ENCODE data around the gene RPS4Y1. TPM values are rescaled to one million over a fixed set of nuclear protein-coding genes. Genes with fewer than 3 reads are reported as not detected.
"Not testable (repeated sequence)": the region's sequence is repeated elsewhere in the genome, so short reads cannot be mapped to it uniquely, and the experiment has no call there.

Gene RPS4Y1
- not detected for total RNA-seq

DNA sequence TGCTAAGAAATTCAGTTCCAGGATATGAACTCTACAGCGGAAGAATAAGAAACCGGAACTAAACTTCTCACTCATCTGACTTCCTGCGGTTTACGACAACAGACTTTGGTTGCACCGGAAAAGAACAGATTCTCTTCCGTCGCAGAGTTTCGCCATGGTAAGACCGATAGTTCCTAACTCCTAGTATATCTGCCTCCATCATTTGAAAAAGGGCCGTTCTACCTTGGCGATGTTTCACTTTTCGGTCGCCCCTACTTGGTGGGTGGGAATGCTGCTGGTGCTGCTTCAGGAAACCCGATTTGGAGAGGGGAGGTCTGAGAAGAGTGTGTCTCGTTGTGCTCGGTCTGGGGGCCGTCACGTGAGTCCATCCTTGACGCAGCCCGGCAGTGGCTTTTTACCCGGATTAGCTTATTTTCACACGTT lies at the start of gene RPS4Y1:
Gene RPS4Y1, plus strand, starts transcription at position 132 of the 423 bp plus-strand sequence. Its CDS starts 23 bp downstream, at position 155.
- no peak for TF ChIP-seq CTCF (IDR thresholded peaks at IDR 0.05)
- no peak for DNase-seq (ENCODE audit: low spot score in 2 of 2)
- H3K36me3 ChIP-seq: no peaks in the 10 kb centered on the region
- H3K4me3 ChIP-seq: no peak within 1 kb of the TSS
- intact Hi-C loops (cut with DNase I): no loop called here
- no peak within 1 kb of the TSS for H3K27ac ChIP-seq
- no peaks in the 10 kb centered on the region for H3K4me1 ChIP-seq
- H3K9me3 ChIP-seq: no peaks in the 10 kb centered on the region
- H3K27me3 ChIP-seq: no peaks in the 10 kb centered on the region

DNA sequence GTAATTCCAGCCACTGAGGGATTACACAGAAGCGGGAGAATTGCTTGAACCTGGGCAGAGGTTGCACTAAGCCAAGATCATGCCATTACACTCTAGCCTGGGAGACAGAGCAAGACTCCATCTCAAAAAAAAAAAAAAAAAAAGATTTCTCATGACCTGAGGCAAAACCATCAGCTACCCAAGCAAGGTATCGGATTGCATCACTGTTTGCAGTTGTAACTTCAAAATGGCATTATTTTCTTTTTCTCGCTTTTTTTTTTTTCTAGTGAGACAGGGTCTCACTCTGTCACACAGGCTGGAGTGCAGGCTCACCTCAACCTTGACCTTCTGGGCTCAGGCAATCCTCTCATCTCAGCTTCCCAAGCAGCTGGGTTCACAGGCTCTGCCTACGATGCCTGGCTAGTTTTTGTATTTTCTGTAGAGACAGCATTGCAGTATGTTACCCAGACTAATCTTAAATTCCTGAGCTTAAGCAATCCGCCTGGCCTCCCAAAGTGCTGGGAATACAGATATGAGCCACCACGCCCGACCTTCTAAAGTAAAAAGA lies 44.4 kb upstream of the RPS4Y1 start:
- Histone ChIP-seq H3K9me3 (no peaks in the 10 kb centered on the region), H3K27ac (no peak overlapping the region), H3K4me3 (no peak overlapping the region), H3K27me3 (no peaks in the 10 kb centered on the region), H3K4me1 (no peaks in the 10 kb centered on the region), H3K36me3 (no peaks in the 10 kb centered on the region)
- no peak for DNase-seq (ENCODE audit: low spot score in 2 of 2)
- TF ChIP-seq CTCF (IDR thresholded peaks at IDR 0.05): no peak
- intact Hi-C loops (cut with DNase I): no loop called here

DNA sequence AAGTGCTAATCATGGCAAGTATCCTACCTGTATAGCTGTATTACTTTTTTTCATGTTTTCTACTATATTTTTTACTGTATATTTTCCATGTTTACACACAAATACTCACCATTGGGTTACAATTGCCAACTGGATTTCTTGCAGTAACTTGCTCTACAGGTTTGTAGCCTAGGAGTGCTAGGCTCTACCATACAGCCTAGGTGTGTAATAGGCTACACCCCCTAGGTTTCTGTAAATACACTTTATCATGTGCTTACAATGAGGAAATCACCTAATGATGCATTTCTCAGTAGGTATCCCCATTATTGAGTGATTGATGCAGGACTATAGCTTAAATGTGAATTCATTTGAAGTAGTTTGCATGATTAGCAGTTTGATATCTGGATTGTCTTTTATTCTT lies 43.4 kb upstream of the RPS4Y1 start:
- Histone ChIP-seq H3K27me3 (no peaks in the 10 kb centered on the region), H3K4me3 (no peak overlapping the region), H3K9me3 (no peaks in the 10 kb centered on the region), H3K4me1 (no peaks in the 10 kb centered on the region), H3K36me3 (no peaks in the 10 kb centered on the region), H3K27ac (no peak overlapping the region)
- intact Hi-C loops (cut with DNase I): no loop called here
- no peak for TF ChIP-seq CTCF (IDR thresholded peaks at IDR 0.05)
- DNase-seq (ENCODE audit: low spot score in 2 of 2): no peak

- H3K36me3 ChIP-seq: no peaks in the 10 kb centered on the region
- no peak for DNase-seq (ENCODE audit: low spot score in 2 of 2)
- intact Hi-C loops (cut with DNase I): no loop called here
These were observed 41.2 kb upstream of the RPS4Y1 start for GRCh38 chrY:2800246-2800645.

GRCh38 chrY:2817146-2817896 lies 24.1 kb upstream of the RPS4Y1 start:
- H3K27ac ChIP-seq; H3K4me1 ChIP-seq; H3K4me3 ChIP-seq; H3K36me3 ChIP-seq; H3K27me3 ChIP-seq; intact Hi-C loops (cut with DNase I); DNase-seq (ENCODE audit: low spot score in 2 of 2); H3K9me3 ChIP-seq: not testable (repeated sequence)

More at GRCh38 chrY:2800246-2800645, 41.2 kb upstream of the RPS4Y1 start:
- Histone ChIP-seq H3K4me1 (no peaks in the 10 kb centered on the region), H3K27me3 (no peaks in the 10 kb centered on the region), H3K27ac (no peak overlapping the region), H3K9me3 (no peaks in the 10 kb centered on the region), H3K4me3 (no peak overlapping the region)
- no peak for TF ChIP-seq CTCF (IDR thresholded peaks at IDR 0.05)

- no peaks in the 10 kb centered on the region for H3K4me1 ChIP-seq
- H3K27ac ChIP-seq: no peak overlapping the region
- no peak for TF ChIP-seq CTCF (IDR thresholded peaks at IDR 0.05)
- H3K36me3 ChIP-seq: no peaks in the 10 kb centered on the region
- no peaks in the 10 kb centered on the region for H3K9me3 ChIP-seq
- DNase-seq (ENCODE audit: low spot score in 2 of 2): no peak
- no peaks in the 10 kb centered on the region for H3K27me3 ChIP-seq
- intact Hi-C loops (cut with DNase I): no loop called here
- no peak overlapping the region for H3K4me3 ChIP-seq
These were observed 16.9 kb upstream of the RPS4Y1 start for GRCh38 chrY:2824471-2824870.

All from ascending aorta (tissue), 2 donors.